Activated effector memory CD4-positive, alpha-beta T cell treated with anti-CD3 and anti-CD28 coated beads, Interleukin-2, amount 50 U/mL, for 16 hours (primary cell): ENCODE results near the gene IMPDH2.

Experiments used
- DNase-seq: peaks from one replicate; pipeline ENCODE4 v3.0.0-alpha.2; 2020

Gene IMPDH2

GRCh38 chr3:49028673-49029562 is at the start of gene IMPDH2:
TSS of gene IMPDH2 (minus strand) at chr3:49029398. CDS start at chr3:49029350, 48 bp downstream.
- DNase-seq, result peak; percentile 97

- DNase-seq, result no peak
These were observed 47.4 kb upstream of the IMPDH2 start for GRCh38 chr3:49076646-49077045.

DNA sequence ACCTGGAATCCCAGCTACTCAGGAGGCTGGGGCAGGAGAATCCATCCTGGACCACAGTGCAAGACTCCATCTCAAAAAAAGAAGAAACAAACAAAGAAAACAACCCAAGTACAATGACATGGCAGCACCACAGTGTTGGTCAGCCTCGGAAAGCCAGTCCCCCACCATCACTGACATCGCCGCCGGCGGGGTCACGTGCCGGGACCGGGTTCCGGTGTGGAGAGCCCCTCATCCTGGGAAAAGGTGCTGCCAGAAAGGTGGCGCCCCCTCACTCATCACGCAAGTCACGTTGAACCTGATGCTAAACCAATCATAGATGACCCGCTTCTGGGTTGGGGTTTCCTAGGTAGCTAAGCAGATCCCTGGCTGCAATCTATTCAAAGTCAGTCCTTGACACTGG is 46.9 kb upstream of the IMPDH2 start:
- no peak for DNase-seq

DNA sequence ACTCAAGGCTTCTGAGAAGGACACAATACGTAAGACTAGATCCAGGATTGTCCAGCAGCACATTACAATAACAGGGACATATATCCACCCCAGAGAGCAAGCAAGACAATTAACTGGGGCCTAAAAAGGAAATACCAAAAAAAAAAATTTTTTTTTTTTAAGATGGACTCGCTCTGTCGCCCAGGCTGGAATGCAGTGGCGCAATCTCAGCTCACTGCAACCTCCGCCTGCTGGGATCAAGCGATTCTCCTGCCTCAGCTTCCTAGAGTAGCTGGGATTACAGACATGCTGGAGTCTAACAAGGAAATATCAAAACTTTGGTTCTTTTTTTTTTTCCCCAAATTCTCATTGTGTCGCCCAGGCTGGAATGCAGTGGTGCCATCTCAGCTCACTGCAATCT is 28.8 kb upstream of the IMPDH2 start:
- DNase-seq, result no peak

- DNase-seq, result no peak
These were observed 28.1 kb upstream of the IMPDH2 start for GRCh38 chr3:49057268-49057667.

GRCh38 chr3:49054344-49054862 is 25.2 kb upstream of the IMPDH2 start:
- no peak for DNase-seq

DNA sequence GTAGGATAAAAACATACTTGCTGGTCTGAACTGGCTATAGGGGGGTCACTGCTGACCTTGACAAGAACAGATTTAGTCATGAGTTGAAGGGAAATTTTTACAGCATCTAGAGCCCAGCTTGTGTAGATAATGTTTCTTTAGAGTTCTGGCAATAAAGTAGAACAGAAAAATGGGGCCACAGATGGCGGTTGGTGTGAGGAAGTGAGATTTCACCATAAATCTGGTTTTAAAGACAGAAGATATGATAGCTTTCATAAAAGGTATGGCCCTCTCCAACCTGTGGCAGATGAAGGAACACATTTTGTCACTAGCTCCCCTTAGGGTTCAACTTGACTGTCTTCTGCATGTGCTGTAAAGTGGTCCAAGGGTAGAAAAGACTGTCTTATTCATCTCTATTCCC is 24.3 kb upstream of the IMPDH2 start:
- no peak for DNase-seq

- no peak for DNase-seq
These were observed 6.1 kb upstream of the IMPDH2 start for GRCh38 chr3:49035281-49035680.

DNA sequence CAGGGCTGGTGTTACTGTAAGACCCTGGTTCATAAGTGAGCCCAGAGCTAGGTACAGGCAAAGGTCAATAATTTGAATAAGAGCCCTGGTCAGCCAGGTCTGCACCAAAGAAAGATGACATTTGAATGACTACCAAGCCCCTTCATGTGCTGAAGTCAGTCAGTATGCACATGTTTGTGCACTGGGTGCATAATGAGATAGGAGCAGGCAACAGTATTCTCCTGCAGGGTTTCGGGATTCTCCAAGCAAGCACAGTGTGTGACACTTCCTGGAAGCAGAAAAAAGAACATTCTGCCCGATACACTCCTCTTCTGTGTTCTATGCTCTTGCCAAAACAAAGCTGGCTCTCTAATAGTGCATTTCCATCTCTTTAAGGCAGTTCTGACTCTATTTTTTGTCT is 5.5 kb upstream of the IMPDH2 start:
- no peak for DNase-seq

GRCh38 chr3:49032646-49033304 is 3.6 kb upstream of the IMPDH2 start:
- no peak for DNase-seq

GRCh38 chr3:49030321-49030720 is 1.1 kb upstream of the IMPDH2 start:
- DNase-seq, result no peak

DNA sequence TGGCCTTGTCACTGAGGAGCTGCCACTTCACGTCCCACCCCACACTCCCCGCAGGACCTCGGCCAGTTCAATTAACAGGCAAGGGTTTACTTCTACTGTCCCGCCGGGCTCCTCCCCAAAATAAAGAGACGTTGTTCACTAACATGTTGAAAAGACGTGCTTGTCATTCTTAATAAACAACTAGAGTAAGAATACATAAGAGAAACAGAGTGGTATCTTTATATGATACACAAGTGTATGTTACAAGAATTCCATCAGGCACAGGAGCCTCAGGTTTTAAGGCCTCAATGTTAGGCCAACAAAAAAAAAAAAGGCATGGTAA is 326 bp upstream of the IMPDH2 start:
- DNase-seq, result no peak

GRCh38 chr3:49028298-49028672 is 913 bp downstream of the IMPDH2 start:
- DNase-seq, result peak; percentile 58

GRCh38 chr3:49027634-49028033 is 1.6 kb downstream of the IMPDH2 start:
- no peak for DNase-seq

DNA sequence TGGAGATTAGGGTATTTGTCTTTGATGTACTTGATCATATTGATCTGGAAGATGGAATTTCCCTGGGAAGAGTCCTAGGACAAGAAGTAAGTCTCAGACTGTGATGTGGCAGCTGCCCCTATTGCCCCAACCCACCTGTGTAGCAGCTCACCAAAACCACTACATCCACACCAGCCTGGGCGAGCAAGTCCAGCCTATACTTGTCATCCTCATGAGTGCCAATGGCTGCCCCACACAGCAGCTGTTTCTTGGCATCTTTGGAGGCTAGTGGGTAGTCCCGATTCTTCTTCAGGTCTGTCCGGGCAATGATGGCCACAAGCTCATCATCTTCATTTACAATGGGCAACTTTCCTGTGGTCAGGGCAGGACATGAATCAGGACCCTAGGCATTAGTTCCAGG is 2.7 kb downstream of the IMPDH2 start:
- no peak for DNase-seq

- DNase-seq, result no peak
These were observed 3.2 kb downstream of the IMPDH2 start for GRCh38 chr3:49025793-49026520.

DNA sequence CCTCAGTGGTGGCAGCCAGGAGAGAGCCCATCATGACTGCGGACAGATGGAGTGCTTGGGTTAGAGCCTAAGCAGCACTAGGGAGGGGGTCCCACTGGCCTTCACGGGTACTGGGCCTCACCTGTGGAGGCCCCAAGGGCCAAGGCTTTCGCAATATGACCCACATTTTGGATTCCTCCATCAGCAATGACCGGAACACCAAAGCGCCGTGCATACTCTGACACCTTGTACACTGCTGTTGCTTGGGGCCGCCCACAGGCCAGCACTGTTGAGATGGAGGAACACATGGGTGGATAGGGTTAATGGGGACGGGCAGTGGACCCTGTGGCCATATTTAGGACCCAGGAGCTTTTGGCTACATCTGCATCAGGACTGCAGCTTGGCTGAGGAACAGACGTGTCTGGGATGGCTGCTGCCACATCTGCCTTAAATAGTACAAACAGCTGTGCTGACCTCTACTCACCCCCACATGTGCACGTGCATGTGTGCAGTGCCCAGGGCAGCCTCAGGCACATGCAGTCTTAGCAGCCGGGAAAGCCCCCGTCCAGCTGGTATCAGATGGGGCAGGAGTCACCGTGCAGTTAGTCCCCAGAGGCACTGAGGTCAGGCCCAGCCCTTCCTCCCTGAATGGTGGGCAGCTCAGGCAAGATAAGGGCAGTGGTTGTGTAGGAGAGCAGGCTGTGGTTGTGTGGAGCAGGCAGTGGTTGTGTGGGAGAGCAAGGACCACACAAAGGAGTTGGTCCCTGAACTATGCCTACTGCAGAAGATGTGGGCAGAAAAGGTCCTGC is 4.0 kb downstream of the IMPDH2 start:
- DNase-seq, result no peak

GRCh38 chr3:49024449-49024848 is 4.7 kb downstream of the IMPDH2 start:
- no peak for DNase-seq

GRCh38 chr3:49023775-49024174 is 5.4 kb downstream of the IMPDH2 start:
- DNase-seq, result no peak

GRCh38 chr3:49022688-49023171 is 6.5 kb downstream of the IMPDH2 start:
- no peak for DNase-seq

DNA sequence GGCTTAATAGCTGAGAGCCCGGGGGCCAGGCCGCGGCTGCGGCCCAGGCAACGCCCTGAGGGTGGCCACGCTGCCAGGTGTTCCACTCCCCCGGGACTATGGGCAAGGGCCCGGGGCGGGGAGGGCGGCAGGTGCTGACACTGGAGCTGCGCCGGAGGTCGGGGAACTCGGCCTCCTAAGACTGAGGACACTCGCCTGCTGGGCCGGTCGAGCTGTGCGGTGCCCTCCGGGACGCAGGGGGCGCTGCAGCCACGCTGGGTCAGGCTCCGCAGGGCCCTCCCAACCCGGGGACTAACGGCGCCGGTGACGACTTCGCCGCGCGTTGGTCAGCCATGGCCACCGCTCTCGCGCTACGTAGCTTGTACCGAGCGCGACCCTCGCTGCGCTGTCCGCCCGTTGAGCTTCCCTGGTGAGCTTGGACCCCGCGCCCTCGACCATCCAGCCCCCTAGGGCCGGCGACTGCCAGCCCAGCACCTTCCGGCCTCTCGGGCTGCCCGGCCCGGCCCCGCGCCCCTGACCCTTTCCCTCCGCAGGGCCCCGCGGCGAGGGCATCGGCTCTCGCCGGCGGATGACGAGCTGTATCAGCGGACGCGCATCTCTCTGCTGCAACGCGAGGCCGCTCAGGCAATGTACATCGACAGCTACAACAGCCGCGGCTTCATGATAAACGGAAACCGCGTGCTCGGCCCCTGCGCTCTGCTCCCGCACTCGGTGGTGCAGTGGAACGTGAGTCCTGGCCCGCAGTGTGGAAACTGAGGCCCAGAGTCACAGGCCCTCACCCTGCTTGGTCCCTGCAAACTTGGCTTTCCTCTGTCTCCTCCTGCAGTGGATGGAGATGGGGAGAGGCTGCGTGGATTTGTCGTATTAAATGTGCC is 7.1 kb downstream of the IMPDH2 start, which contains the start of gene NDUFAF3:
Gene NDUFAF3 (plus strand): TSS at position 309 of the 875 bp plus-strand sequence. CDS start 24 bp downstream, at position 333.
- DNase-seq, result peak; percentile 97
